ENCODE results near the gene RAB28. TPM values are rescaled to one million over a fixed set of nuclear protein-coding genes. Genes with fewer than 3 reads are reported as not detected.

Gene RAB28
- total RNA-seq, 2 experiments from 2014 or later: 23.0 to 30.8 TPM

GRCh38 chr4:13483768-13484121, 395 bp downstream of the RAB28 start:
- Histone ChIP-seq H3K79me2 (ENCODE audit: insufficient read depth, low read depth, low read length) (peaks cover 39% of the 10 kb centered on the region; the same call in 1 of the 2 replicates), H3K4me1 (ENCODE audit: insufficient read depth, low read length, poor library complexity, severe bottlenecking) (peaks cover 20% of the 10 kb centered on the region), H4K20me1 (ENCODE audit: insufficient read depth, low read length) (no peaks in the 10 kb centered on the region), H3K9me2 (ENCODE audit: insufficient read depth, low read length) (no peaks in the 10 kb centered on the region), H3K4me3 (ENCODE audit: low read depth, low read length, poor library complexity, severe bottlenecking) (peak overlapping the region; percentile 95), H3K9me3 (ENCODE audit: low read length) (no peaks in the 10 kb centered on the region), H2AFZ (ENCODE audit: low read length) (peak overlapping the region; percentile 96), H3K4me2 (ENCODE audit: low read length) (peak overlapping the region; percentile 80), H3K36me3 (ENCODE audit: insufficient read depth, low read length) (peaks cover 5% of the 10 kb centered on the region), H3K27ac (ENCODE audit: low read depth, low read length, poor library complexity, severe bottlenecking) (peak overlapping the region; percentile 56)
- DNase-seq (ENCODE audit: low spot score): no peak
- ChIA-PET CTCF (ENCODE audit: unreplicated experiment) (no interaction called here), POLR2A (interaction anchor here (0.6 to 1.5 kb wide), 10 partner anchors 9 to 1517 kb away, joined by 3 to 9 read pairs (median 3); partner anchors contain the start of gene BOD1L1)
- TF ChIP-seq EZH2phosphoT487 (IDR thresholded peaks at IDR 0.05; ENCODE audit: borderline replicate concordance, low read depth, low read length): no peak
- TF ChIP-seq CTCF (conservative IDR thresholded peaks at IDR 0.05; ENCODE audit: low read length): no peak
- intact Hi-C loops (cut with micrococcal nuclease; ENCODE audit: unreplicated experiment): loop anchor here (2.0 to 5.0 kb wide), 3 partner anchors 63 to 1519 kb away; partner anchors contain the start of gene CPEB2
- no TSS peak for BruUV-seq (replicated peaks)

- intact Hi-C loops (cut with micrococcal nuclease; ENCODE audit: unreplicated experiment): loop anchor here (5.0 kb wide), 2 partner anchors 134 to 1519 kb away; partner anchors contain the start of gene CPEB2
- Histone ChIP-seq H3K4me2 (ENCODE audit: low read length) (peak overlapping the region; percentile 80), H3K9me3 (ENCODE audit: low read length) (no peaks in the 10 kb centered on the region), H2AFZ (ENCODE audit: low read length) (peak overlapping the region; percentile 96; the same call in 1 of the 2 replicates), H3K4me3 (ENCODE audit: low read depth, low read length, poor library complexity, severe bottlenecking) (peak overlapping the region; percentile 95), H3K79me2 (ENCODE audit: insufficient read depth, low read depth, low read length) (peaks cover 39% of the 10 kb centered on the region; the same call in 1 of the 2 replicates), H3K9me2 (ENCODE audit: insufficient read depth, low read length) (no peaks in the 10 kb centered on the region), H3K27ac (ENCODE audit: low read depth, low read length, poor library complexity, severe bottlenecking) (peak overlapping the region; percentile 56), H3K36me3 (ENCODE audit: insufficient read depth, low read length) (peaks cover 6% of the 10 kb centered on the region), H3K4me1 (ENCODE audit: insufficient read depth, low read length, poor library complexity, severe bottlenecking) (peaks cover 20% of the 10 kb centered on the region), H4K20me1 (ENCODE audit: insufficient read depth, low read length) (no peaks in the 10 kb centered on the region)
- ChIA-PET POLR2A (interaction anchor here (0.6 to 1.5 kb wide), 10 partner anchors 8 to 1517 kb away, joined by 3 to 9 read pairs (median 3); partner anchors contain the start of gene BOD1L1), CTCF (ENCODE audit: unreplicated experiment) (no interaction called here)
- DNase-seq (ENCODE audit: low spot score): peak; percentile 24
- no TSS peak for BruUV-seq (replicated peaks)
- TF ChIP-seq CTCF (conservative IDR thresholded peaks at IDR 0.05; ENCODE audit: low read length) (no peak), EZH2phosphoT487 (IDR thresholded peaks at IDR 0.05; ENCODE audit: borderline replicate concordance, low read depth, low read length) (no peak)
These were observed 888 bp downstream of the RAB28 start for GRCh38 chr4:13483136-13483767.

- Histone ChIP-seq H3K9me2 (ENCODE audit: insufficient read depth, low read length) (no peaks in the 10 kb centered on the region), H2AFZ (ENCODE audit: low read length) (no peak overlapping the region), H3K4me1 (ENCODE audit: insufficient read depth, low read length, poor library complexity, severe bottlenecking) (peaks cover 20% of the 10 kb centered on the region), H3K79me2 (ENCODE audit: insufficient read depth, low read depth, low read length) (peaks cover 39% of the 10 kb centered on the region; the same call in 1 of the 2 replicates), H3K4me2 (ENCODE audit: low read length) (peak overlapping the region; percentile 34; the same call in 1 of the 2 replicates), H4K20me1 (ENCODE audit: insufficient read depth, low read length) (no peaks in the 10 kb centered on the region), H3K9me3 (ENCODE audit: low read length) (no peaks in the 10 kb centered on the region), H3K4me3 (ENCODE audit: low read depth, low read length, poor library complexity, severe bottlenecking) (no peak overlapping the region), H3K27ac (ENCODE audit: low read depth, low read length, poor library complexity, severe bottlenecking) (no peak overlapping the region), H3K36me3 (ENCODE audit: insufficient read depth, low read length) (peaks cover 15% of the 10 kb centered on the region; the same call in 1 of the 2 replicates)
- no peak for DNase-seq (ENCODE audit: low spot score)
- CTCF ChIA-PET (ENCODE audit: unreplicated experiment): no interaction called here
- BruUV-seq (replicated peaks): no TSS peak
- intact Hi-C loops (cut with micrococcal nuclease; ENCODE audit: unreplicated experiment): loop anchor here (5.0 kb wide), 2 partner anchors 136 to 1521 kb away; partner anchors contain the start of gene CPEB2
- TF ChIP-seq CTCF (conservative IDR thresholded peaks at IDR 0.05; ENCODE audit: low read length): no peak
- TF ChIP-seq EZH2phosphoT487 (IDR thresholded peaks at IDR 0.05; ENCODE audit: borderline replicate concordance, low read depth, low read length): no peak
- POLR2A ChIA-PET: interaction anchor here (0.7 kb wide), 1 partner anchor 102 kb away, joined by 3 read pairs; no protein-coding TSS in a partner anchor
These were observed 2.6 kb downstream of the RAB28 start for GRCh38 chr4:13481569-13481968.
